AG09319 (cell line): Measurements from ENCODE around the gene FAM181B.

Experiments
- DNase-seq: peaks from one replicate; pipeline ENCODE4 v3.0.0-alpha.2; 2010; ENCODE audit warnings: low read depth; ENCODE audit errors: extremely low read depth
- TF ChIP-seq, protein P1 (sequence below): IDR thresholded peaks from 2 replicates; pipeline ENCODE4 v1.5.1; 2011; ENCODE audit warnings: low read depth, mild to moderate bottlenecking, inconsistent platforms, low read length, moderate library complexity

Gene FAM181B

GRCh38 chr11:82754410-82754809, 20.7 kb upstream of the FAM181B start:
- DNase-seq, result no peak
- TF ChIP-seq, protein P1, sequence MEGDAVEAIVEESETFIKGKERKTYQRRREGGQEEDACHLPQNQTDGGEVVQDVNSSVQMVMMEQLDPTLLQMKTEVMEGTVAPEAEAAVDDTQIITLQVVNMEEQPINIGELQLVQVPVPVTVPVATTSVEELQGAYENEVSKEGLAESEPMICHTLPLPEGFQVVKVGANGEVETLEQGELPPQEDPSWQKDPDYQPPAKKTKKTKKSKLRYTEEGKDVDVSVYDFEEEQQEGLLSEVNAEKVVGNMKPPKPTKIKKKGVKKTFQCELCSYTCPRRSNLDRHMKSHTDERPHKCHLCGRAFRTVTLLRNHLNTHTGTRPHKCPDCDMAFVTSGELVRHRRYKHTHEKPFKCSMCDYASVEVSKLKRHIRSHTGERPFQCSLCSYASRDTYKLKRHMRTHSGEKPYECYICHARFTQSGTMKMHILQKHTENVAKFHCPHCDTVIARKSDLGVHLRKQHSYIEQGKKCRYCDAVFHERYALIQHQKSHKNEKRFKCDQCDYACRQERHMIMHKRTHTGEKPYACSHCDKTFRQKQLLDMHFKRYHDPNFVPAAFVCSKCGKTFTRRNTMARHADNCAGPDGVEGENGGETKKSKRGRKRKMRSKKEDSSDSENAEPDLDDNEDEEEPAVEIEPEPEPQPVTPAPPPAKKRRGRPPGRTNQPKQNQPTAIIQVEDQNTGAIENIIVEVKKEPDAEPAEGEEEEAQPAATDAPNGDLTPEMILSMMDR, result no peak

- DNase-seq, result no peak
- TF ChIP-seq, protein P1, result no peak
Observed at GRCh38 chr11:82753921-82754320, 20.3 kb upstream of the FAM181B start.

- TF ChIP-seq, protein P1, result no peak
Observed at GRCh38 chr11:82752801-82753200, 19.1 kb upstream of the FAM181B start.

GRCh38 chr11:82750643-82751139, 17.0 kb upstream of the FAM181B start:
- no peak for DNase-seq
- TF ChIP-seq, protein P1, result no peak

More at GRCh38 chr11:82752801-82753200, 19.1 kb upstream of the FAM181B start:
- DNase-seq, result no peak

DNA sequence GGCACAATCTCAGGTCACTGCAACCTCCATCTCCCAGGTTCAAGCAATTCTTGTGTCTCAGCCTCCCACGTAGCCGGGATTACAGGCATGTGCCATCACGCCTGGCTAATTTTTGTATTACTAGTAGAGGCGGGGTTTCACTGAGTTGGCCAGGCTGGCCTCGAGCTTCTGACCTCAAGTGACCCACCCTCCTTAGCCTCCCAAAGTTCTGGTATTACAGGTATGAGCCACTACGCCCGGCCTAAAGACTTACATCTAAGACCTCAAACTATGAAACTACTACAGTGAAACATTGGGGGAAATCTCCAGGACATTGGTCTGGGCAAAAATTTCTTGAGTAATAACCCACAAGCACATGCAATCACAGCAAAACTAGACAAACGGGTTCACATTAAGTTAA, 13.8 kb upstream of the FAM181B start:
- TF ChIP-seq, protein P1, result no peak
- no peak for DNase-seq

DNA sequence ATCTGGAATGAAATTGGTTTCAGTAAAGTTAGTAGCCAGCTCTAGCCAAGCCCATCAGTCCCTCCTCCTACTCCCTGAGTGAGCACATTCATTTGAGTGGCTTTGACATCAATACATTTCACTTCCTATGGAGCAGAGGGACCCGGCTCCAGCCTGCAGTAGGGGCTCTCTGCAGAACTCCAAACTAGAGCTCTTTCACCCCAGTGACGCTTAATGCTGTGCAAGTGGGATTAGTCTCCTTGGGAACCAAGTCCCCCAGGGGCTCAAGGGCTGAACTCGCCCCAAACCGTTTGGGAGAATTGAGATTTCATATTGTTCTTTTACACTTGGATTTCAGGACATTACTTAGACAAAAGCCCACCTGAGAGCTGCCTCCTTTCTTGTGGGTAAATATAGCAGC, 4.4 kb upstream of the FAM181B start:
- TF ChIP-seq, protein P1, result no peak
- no peak for DNase-seq

DNA sequence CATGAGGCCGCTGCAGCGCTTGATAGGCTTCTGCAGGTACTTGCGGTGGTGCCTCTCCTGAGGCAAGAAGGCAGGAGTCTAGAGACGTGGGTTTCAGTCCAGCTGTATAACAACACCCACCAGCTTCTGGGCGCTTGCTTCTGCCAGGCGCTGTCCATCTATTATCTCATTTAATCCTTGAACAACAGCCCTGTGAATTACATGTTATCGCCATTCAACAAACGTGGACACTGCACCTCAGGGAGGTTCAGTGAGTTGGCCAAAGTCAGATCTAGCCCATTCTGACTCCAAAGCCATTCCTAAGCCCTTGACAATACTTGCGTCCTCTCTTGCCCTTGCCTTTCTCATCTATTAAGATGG, 436 bp upstream of the FAM181B start:
- TF ChIP-seq, protein P1, result no peak
- DNase-seq, result no peak
